Measurements from ENCODE around the gene ACTA2.

ACTA2 gene

DNA sequence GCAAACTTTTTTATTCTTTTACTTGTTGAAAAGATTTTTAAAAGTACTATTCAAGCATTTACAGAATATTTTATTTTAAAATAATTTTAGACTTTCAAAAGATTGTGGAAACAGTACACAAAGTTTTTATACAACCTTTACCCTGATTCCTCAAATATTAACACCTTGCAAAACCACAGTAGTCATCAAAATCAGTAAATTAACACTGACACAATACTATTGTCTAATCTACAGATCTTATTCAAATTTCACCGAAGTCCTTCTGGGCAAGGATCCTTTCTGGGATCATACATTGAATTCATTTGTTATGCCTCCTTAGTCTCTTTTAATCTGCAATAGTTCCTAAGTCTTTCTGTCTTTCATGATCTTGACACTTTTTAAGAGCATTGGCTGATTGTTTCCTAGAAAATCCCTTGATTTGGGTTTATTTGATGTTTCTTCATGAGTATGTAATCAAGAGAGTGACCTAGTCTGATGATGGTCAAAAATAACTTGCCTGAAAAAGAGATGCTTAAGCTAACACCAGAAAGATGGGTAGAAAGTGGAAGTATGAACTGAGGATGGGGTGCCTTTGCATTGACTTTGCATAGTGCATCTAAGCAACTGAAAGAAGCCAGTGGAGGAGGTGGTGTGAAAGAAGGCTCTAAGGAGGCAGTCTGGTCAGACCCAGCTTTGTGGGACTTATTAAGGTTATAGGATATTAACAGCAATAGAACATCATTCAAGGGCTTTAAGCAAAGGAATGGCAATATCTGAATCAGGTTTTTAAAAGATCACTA, 62.8 kb downstream of the ACTA2 start:
- TF ChIP-seq, protein P1, sequence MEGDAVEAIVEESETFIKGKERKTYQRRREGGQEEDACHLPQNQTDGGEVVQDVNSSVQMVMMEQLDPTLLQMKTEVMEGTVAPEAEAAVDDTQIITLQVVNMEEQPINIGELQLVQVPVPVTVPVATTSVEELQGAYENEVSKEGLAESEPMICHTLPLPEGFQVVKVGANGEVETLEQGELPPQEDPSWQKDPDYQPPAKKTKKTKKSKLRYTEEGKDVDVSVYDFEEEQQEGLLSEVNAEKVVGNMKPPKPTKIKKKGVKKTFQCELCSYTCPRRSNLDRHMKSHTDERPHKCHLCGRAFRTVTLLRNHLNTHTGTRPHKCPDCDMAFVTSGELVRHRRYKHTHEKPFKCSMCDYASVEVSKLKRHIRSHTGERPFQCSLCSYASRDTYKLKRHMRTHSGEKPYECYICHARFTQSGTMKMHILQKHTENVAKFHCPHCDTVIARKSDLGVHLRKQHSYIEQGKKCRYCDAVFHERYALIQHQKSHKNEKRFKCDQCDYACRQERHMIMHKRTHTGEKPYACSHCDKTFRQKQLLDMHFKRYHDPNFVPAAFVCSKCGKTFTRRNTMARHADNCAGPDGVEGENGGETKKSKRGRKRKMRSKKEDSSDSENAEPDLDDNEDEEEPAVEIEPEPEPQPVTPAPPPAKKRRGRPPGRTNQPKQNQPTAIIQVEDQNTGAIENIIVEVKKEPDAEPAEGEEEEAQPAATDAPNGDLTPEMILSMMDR (IDR thresholded peaks at IDR 0.05; ENCODE audit: low read depth, low read length) = no peak
- H3K4me3 ChIP-seq (ENCODE audit: low read depth, low read length) = no peak overlapping the region

DNA sequence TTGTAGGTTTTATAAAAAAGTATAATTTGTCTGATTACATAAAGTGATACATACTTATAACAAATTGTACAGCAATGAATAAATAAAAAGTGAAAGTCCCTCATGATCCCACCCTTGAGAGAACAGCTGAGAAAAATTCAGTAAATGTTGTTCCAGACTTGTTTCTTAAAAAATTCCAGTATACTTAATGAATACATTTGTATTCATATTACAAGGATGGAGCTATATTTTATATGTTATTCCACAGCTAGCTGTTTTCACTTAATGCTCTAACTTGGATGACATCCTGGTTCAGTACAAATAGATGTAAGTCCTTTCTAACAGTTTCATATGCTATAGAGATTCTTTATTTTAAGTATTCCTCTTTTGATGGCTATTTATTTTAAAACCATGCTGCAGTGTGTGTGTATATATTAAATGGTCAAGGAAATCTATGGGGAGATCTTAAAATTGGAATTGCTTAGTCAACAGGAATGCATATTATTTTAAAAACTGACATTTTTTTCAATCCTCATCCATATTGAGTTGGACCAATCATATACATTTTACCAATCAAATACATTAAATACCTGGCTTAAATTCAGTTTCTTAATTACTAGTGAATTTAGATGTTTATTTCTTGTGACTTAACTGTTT, 63.6 kb downstream of the ACTA2 start:
- TF ChIP-seq, protein P1 (IDR thresholded peaks at IDR 0.05; ENCODE audit: low read depth, low read length) = no peak
- no peak overlapping the region for H3K4me3 ChIP-seq (ENCODE audit: low read depth, low read length)

DNA sequence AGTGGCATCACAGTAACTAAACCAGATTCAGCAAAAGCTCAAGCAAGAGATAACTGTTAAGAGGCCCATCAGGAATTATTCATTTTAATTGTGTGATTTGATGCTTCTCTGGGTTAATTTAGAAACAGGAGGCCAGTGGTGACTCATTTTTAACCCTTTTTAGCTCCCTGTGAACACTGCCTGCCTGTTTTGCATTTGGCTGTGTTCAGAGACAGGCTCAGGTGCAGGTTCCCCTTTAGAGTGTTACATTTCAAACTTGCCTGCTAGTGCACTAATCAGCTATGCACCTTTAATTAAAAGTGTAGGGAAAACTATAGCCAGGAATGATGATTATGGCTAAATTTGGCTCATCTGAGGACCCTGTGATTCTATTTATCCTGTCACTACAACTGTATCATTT, 66.0 kb downstream of the ACTA2 start:
- TF ChIP-seq, protein P1 (IDR thresholded peaks at IDR 0.05; ENCODE audit: low read depth, low read length) = no peak
- H3K4me3 ChIP-seq (ENCODE audit: low read depth, low read length) = no peak overlapping the region
